Neuronal stem cell (in vitro differentiated cells): ENCODE results near the gene CNTNAP2.

ENCODE experiments used
- DNase-seq: peaks from one replicate; pipeline ENCODE4 v3.0.0-alpha.2; 2013; ENCODE audit warnings: low spot score
- H2AFZ ChIP-seq: one replicate; pipeline ENCODE4 v1.6.1; 2013; ENCODE audit warnings: mild to moderate bottlenecking, low read length, inconsistent platforms
- H2AK5ac ChIP-seq: 2 replicates; pipeline ENCODE4 v1.6.1; 2013; ENCODE audit warnings: low read depth, mild to moderate bottlenecking, inconsistent platforms, low read length, moderate library complexity, mixed read lengths
- H2BK120ac ChIP-seq: 2 replicates; pipeline ENCODE4 v1.6.1; 2013; ENCODE audit warnings: low read depth, mild to moderate bottlenecking, inconsistent platforms, low read length, moderate library complexity, mixed read lengths
- H2BK12ac ChIP-seq: one replicate; pipeline ENCODE4 v1.6.1; 2013; ENCODE audit warnings: low read length, inconsistent platforms
- H2BK15ac ChIP-seq: 2 replicates; pipeline ENCODE4 v1.6.1; 2013; ENCODE audit warnings: mild to moderate bottlenecking, low read length, inconsistent platforms, mixed read lengths
- H2BK5ac ChIP-seq: one replicate; pipeline ENCODE4 v1.6.1; 2013; ENCODE audit warnings: inconsistent platforms, mild to moderate bottlenecking, low read length, moderate library complexity
- H3K14ac ChIP-seq: one replicate; pipeline ENCODE4 v1.6.1; 2013; ENCODE audit warnings: low read length, inconsistent platforms
- H3K18ac ChIP-seq: 2 replicates; pipeline ENCODE4 v1.6.1; 2013; ENCODE audit warnings: low read length, inconsistent platforms
- H3K23ac ChIP-seq: 2 replicates; pipeline ENCODE4 v1.6.1; 2013; ENCODE audit warnings: low read depth, mild to moderate bottlenecking, mixed read lengths, low read length, inconsistent platforms; ENCODE audit not compliant: poor library complexity
- H3K27ac ChIP-seq: replicated peaks from 3 replicates; pipeline ENCODE4 v1.5.1; 2013; ENCODE audit warnings: low read length, inconsistent platforms
- H3K27me3 ChIP-seq, 3 experiments: 2 replicates each; pipeline ENCODE4 v1.6.1; 2013; ENCODE audit warnings: low read length in 3 of 3, mild to moderate bottlenecking in 2 of 3, inconsistent platforms in 1 of 3, low read depth in 1 of 3, mixed read lengths in 1 of 3, moderate library complexity in 1 of 3; ENCODE audit not compliant: control insufficient read depth in 3 of 3, insufficient read depth in 3 of 3
- H3K36me3 ChIP-seq, 2 donors: replicated peaks in 1 of 2; 2 replicates each; pipeline ENCODE4 v1.6.1; 2013; ENCODE audit warnings: low read length in 2 of 2; ENCODE audit not compliant: control insufficient read depth in 2 of 2, insufficient read depth in 2 of 2
- H3K4ac ChIP-seq: 2 replicates; pipeline ENCODE4 v1.6.1; 2013; ENCODE audit warnings: inconsistent platforms, mild to moderate bottlenecking, low read length, moderate library complexity
- H3K4me1 ChIP-seq, 2 donors: 1 replicate in 1 of 2; 2 replicates in 1 of 2; pipeline ENCODE4 v1.6.1; 2013; ENCODE audit warnings: low read length in 2 of 2, low read depth in 1 of 2; ENCODE audit not compliant: control insufficient read depth in 2 of 2, insufficient read depth in 1 of 2
- H3K4me2 ChIP-seq: one replicate; pipeline ENCODE4 v1.6.1; 2013; ENCODE audit warnings: mild to moderate bottlenecking, low read length, inconsistent platforms; ENCODE audit not compliant: insufficient read depth, poor library complexity, severe bottlenecking
- H3K4me3 ChIP-seq, 2 donors: 2 replicates each; pipeline ENCODE4 v1.5.1; 2013; ENCODE audit warnings: low read length in 2 of 2, mild to moderate bottlenecking in 2 of 2, inconsistent platforms in 1 of 2, moderate library complexity in 1 of 2
- H3K79me1 ChIP-seq: one replicate; pipeline ENCODE4 v1.6.1; 2013; ENCODE audit warnings: low read depth, mild to moderate bottlenecking, inconsistent platforms, low read length, moderate library complexity
- H3K9ac ChIP-seq: one replicate; pipeline ENCODE4 v1.6.1; 2013; ENCODE audit warnings: mild to moderate bottlenecking, low read depth, low read length, inconsistent platforms; ENCODE audit not compliant: poor library complexity
- H3K9me3 ChIP-seq, 2 donors: replicated peaks in 1 of 2; 2 replicates each; pipeline versions ENCODE3 to v1.6.1; 2013; ENCODE audit warnings: low read length in 2 of 2, mild to moderate bottlenecking in 2 of 2, inconsistent platforms in 1 of 2, low read depth in 1 of 2, mixed read lengths in 1 of 2, moderate library complexity in 1 of 2; ENCODE audit not compliant: control insufficient read depth in 2 of 2, insufficient read depth in 1 of 2
- H4K8ac ChIP-seq: one replicate; pipeline ENCODE4 v1.6.1; 2013; ENCODE audit warnings: low read depth, mild to moderate bottlenecking, inconsistent platforms, low read length, moderate library complexity
- H4K91ac ChIP-seq: one replicate; pipeline ENCODE4 v1.6.1; 2013; ENCODE audit warnings: low read length, low read depth, mild to moderate bottlenecking, inconsistent platforms; ENCODE audit not compliant: poor library complexity
- WGBS, 2 donors: extraction: QIAGEN DNeasy Blood & Tissue Kit; methylation state at CpG; one replicate each; pipeline ENCODE4 v1.1.7; 2013; ENCODE audit warnings: missing lambda C conversion rate in 2 of 2, mixed read lengths in 1 of 2; ENCODE audit not compliant: insufficient read length in 2 of 2, insufficient replicate concordance in 1 of 2; ENCODE audit errors: extremely low coverage in 2 of 2; 5-methylcytosine and 5-hydroxymethylcytosine counted together

CNTNAP2 gene

GRCh38 chr7:146424084-146424483 is 307.5 kb downstream of the CNTNAP2 start:
- Histone ChIP-seq H3K36me3 (no peaks in the 10 kb centered on the region), H2BK120ac (no peak overlapping the region), H3K18ac (no peak overlapping the region), H3K27me3 (no peaks in the 10 kb centered on the region), H2AFZ (no peak overlapping the region), H3K4me3 (no peak overlapping the region), H4K8ac (no peak overlapping the region), H3K23ac (no peak overlapping the region), H4K91ac (no peak overlapping the region), H3K79me1 (no peaks in the 10 kb centered on the region), H2BK12ac (no peak overlapping the region), H2BK5ac (no peak overlapping the region), H3K9me3 (no peaks in the 10 kb centered on the region), H3K4me2 (no peak overlapping the region), H3K9ac (no peak overlapping the region), H3K4me1 (no peaks in the 10 kb centered on the region), H3K4ac (no peak overlapping the region), H3K27ac (no peak overlapping the region), H3K14ac (no peak overlapping the region), H2BK15ac (no peak overlapping the region), H2AK5ac (no peak overlapping the region)
- no CpG with 5 or more reads among the region's 6 CpGs for WGBS, 2 donors
- no peak for DNase-seq

DNA sequence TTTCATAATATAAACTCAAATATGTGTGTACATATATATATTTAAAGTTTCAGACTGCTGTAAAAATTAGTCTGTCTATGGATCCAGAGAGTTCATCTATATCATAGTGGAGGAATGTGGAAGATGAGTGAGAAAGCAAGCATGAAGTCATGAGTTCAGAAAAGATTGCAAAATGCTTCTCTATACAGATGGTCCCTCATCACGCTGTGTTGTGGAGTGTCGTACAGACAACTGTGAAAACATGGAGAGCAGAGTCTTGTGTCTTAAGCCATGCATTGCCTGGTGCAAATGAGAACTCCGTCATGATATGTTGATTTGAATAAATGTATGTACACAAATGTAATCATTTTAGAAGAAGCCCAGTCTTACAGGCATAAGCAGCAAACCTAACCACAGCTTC is 316.9 kb downstream of the CNTNAP2 start:
- Histone ChIP-seq H3K4me1 (no peaks in the 10 kb centered on the region), H3K4ac (no peak overlapping the region), H2AK5ac (no peak overlapping the region), H3K79me1 (no peaks in the 10 kb centered on the region), H3K27me3 (no peaks in the 10 kb centered on the region), H2BK15ac (no peak overlapping the region), H3K9me3 (no peaks in the 10 kb centered on the region), H3K36me3 (no peaks in the 10 kb centered on the region), H2BK5ac (no peak overlapping the region), H4K8ac (no peak overlapping the region), H3K14ac (no peak overlapping the region), H4K91ac (no peak overlapping the region), H2BK12ac (no peak overlapping the region), H3K18ac (no peak overlapping the region), H3K27ac (no peak overlapping the region), H2AFZ (no peak overlapping the region), H3K23ac (no peak overlapping the region), H3K4me3 (no peak overlapping the region), H2BK120ac (no peak overlapping the region), H3K4me2 (no peak overlapping the region), H3K9ac (no peak overlapping the region)
- no peak for DNase-seq
- WGBS, 2 donors, result no CpG with 5 or more reads among the region's 3 CpGs

- no peak overlapping the region for H2BK12ac ChIP-seq
- no peak overlapping the region for H3K14ac ChIP-seq
- H3K23ac ChIP-seq, result no peak overlapping the region
- no peak for DNase-seq
- no peak overlapping the region for H2BK15ac ChIP-seq
- H3K4me1 ChIP-seq, result no peaks in the 10 kb centered on the region
- no CpG with 5 or more reads among the region's 9 CpGs for WGBS, 2 donors
- no peak overlapping the region for H3K27ac ChIP-seq
- H4K91ac ChIP-seq, result no peak overlapping the region
- no peak overlapping the region for H3K18ac ChIP-seq
- no peak overlapping the region for H2BK120ac ChIP-seq
- no peaks in the 10 kb centered on the region for H3K27me3 ChIP-seq
- H3K79me1 ChIP-seq, result no peaks in the 10 kb centered on the region
- H3K9me3 ChIP-seq, result no peaks in the 10 kb centered on the region
- no peak overlapping the region for H2BK5ac ChIP-seq
- H2AK5ac ChIP-seq, result no peak overlapping the region
- no peak overlapping the region for H3K4me2 ChIP-seq
- no peak overlapping the region for H3K4ac ChIP-seq
- no peak overlapping the region for H4K8ac ChIP-seq
- no peak overlapping the region for H3K4me3 ChIP-seq
- H3K9ac ChIP-seq, result no peak overlapping the region
- no peak overlapping the region for H2AFZ ChIP-seq
- no peaks in the 10 kb centered on the region for H3K36me3 ChIP-seq
These were observed 326.5 kb downstream of the CNTNAP2 start for GRCh38 chr7:146443102-146443501.

GRCh38 chr7:146449625-146450024 is 333.0 kb downstream of the CNTNAP2 start:
- Histone ChIP-seq H3K4me3 (no peak overlapping the region), H3K4me1 (no peaks in the 10 kb centered on the region), H3K9ac (no peak overlapping the region), H3K27me3 (no peaks in the 10 kb centered on the region), H2AFZ (no peak overlapping the region), H3K18ac (no peak overlapping the region), H4K91ac (no peak overlapping the region), H2BK120ac (no peak overlapping the region), H2BK5ac (no peak overlapping the region), H3K79me1 (no peaks in the 10 kb centered on the region), H3K9me3 (no peaks in the 10 kb centered on the region), H3K27ac (no peak overlapping the region), H3K23ac (no peak overlapping the region), H3K36me3 (no peaks in the 10 kb centered on the region), H3K4me2 (no peak overlapping the region), H3K4ac (no peak overlapping the region), H2BK12ac (no peak overlapping the region), H4K8ac (no peak overlapping the region), H3K14ac (no peak overlapping the region), H2BK15ac (no peak overlapping the region), H2AK5ac (no peak overlapping the region)
- no CpG with 5 or more reads among the region's 4 CpGs for WGBS, 2 donors
- no peak for DNase-seq
